Adipocyte (in vitro differentiated cells): ENCODE data around the gene TEPSIN.

Experiments used
- DNase-seq: peaks from one replicate; pipeline ENCODE4 v3.0.0-alpha.2; 2015; ENCODE audit warnings: low read depth
- H3K27me3 ChIP-seq: replicated peaks from 2 replicates; pipeline ENCODE4 v1.7.0; 2013; ENCODE audit warnings: mild to moderate bottlenecking, low read length, moderate library complexity; ENCODE audit not compliant: control insufficient read depth, insufficient read depth
- H3K36me3 ChIP-seq: 2 replicates; pipeline ENCODE4 v1.7.0; 2013; ENCODE audit warnings: low read length, mild to moderate bottlenecking, moderate library complexity; ENCODE audit not compliant: control insufficient read depth, insufficient read depth, severe bottlenecking
- H3K4me1 ChIP-seq: 2 replicates; pipeline ENCODE4 v1.7.0; 2013; ENCODE audit warnings: mild to moderate bottlenecking, low read length, moderate library complexity; ENCODE audit not compliant: control insufficient read depth, insufficient read depth
- H3K4me3 ChIP-seq: 2 replicates; pipeline ENCODE4 v1.7.0; 2013; ENCODE audit warnings: mild to moderate bottlenecking, low read length, moderate library complexity
- H3K9ac ChIP-seq: 2 replicates; pipeline ENCODE4 v1.7.0; 2013; ENCODE audit warnings: mild to moderate bottlenecking, low read length, moderate library complexity
- H3K9me3 ChIP-seq: 2 replicates; pipeline ENCODE4 v1.7.0; 2013; ENCODE audit warnings: mild to moderate bottlenecking, low read length, moderate library complexity; ENCODE audit not compliant: control insufficient read depth

The TEPSIN gene

DNA sequence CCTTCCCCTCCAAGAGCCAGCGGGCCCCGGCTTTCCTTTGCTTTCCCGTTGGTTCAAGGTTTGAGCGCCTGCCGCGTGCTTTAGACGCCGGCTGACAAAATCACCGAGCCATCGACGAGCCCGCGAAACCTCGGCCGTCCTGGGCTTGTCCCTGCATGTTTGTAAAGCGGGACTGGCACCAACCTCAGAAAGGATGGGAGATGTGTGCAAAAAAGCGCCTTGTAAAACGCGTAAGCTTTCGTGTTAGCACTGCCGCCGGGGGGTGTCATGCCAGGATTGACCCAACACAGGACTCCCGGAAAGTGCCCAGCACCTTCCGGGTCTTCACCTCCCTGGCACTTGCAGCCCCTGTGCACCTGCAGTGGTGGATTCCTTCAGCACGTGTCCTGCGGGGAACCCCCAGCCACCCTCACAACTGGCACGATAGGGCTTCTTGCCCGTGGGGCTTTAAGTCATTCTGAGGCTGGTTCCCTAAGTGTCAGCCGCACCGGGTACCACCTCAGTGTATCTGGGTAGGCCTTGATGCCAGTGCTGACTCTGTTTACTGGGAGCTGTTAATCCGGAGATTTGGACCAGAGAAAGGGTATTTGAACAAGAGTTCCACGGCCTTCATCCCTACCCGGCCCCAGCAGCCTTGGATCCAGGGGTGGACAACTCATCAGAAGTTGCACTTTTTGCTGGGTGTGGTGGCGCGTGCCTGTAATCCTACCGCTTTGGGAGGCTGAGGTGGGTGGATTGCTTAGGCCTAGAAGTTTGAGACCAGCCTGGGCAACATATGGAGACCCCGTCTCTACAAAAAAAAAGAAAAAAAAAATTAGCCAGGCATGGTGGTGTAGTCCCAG lies 1.1 kb upstream of the TEPSIN start:
- H3K4me3 ChIP-seq: peak overlapping the region; percentile 99
- H3K27me3 ChIP-seq: no peaks in the 10 kb centered on the region
- no peaks in the 10 kb centered on the region for H3K9me3 ChIP-seq
- no peaks in the 10 kb centered on the region for H3K36me3 ChIP-seq
- H3K9ac ChIP-seq: peak overlapping the region; percentile 95
- H3K4me1 ChIP-seq: peaks cover 27% of the 10 kb centered on the region
- peak; percentile 37 for DNase-seq

DNA sequence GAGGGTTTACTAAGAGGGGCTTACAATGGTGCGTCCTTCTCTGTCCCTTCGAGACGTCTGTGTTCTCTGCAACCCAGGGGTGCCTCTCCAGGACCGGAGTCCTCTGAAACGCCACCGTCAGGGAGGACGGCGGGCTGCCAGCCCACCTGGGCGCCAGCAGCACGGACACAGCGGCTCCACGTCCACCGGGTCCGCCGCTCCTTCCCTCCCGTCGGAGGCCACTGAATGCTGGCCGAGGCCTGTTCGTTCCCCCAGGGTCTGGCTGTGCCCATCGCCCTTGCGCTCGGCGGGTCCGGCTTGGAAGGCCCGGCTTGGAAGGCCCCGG lies 403 bp downstream of the TEPSIN start:
- Histone ChIP-seq H3K9ac (peak overlapping the region; percentile 92), H3K36me3 (no peaks in the 10 kb centered on the region), H3K4me1 (peaks cover 23% of the 10 kb centered on the region), H3K9me3 (no peaks in the 10 kb centered on the region), H3K4me3 (peak overlapping the region; percentile 99), H3K27me3 (no peaks in the 10 kb centered on the region)
- DNase-seq: no peak

DNA sequence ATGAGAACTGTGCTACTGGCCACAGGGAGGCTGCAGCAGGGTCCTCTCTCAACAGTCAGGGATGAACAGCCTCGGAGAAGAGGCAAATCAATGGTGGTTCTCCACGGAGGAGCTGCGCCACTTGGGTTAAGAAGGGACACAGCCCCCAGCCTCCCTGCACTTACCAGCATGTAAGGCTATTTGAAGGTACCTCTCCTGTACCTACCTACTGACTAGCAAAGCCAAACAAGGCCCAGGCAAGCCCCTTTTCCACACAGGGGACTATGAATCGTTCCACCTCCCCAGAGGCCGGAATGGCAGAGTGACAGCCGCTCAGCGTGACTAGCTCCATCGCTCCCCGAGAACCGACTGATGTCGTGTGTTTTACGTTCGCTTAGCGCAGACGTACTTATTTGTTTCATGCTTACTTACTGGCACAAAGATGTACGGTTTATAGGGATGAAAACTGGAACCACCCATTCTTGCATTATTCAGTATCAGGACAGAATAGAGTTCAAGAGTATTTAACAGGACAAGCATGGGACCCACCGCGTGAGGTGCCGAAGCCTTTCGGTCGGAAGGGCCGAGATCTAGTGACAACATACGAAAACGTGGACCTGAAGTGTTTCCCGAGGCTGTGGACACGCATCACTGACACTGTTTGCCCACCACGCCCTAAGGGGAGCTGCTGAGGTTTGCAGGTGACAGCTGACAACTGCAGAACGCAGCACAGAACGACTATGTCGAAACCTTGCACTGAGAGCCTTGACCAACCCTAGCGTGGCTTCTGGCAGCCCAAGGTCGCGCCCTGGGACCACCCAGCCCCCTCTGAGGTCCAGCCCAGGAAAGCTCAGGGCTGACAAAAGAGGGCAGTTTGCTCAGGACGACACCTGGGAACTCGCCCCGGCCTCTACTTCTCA lies 1.0 kb downstream of the TEPSIN start:
- Histone ChIP-seq H3K4me3 (peak overlapping the region; percentile 99), H3K27me3 (no peaks in the 10 kb centered on the region), H3K36me3 (peaks cover 6% of the 10 kb centered on the region), H3K9me3 (no peaks in the 10 kb centered on the region), H3K9ac (peak overlapping the region; percentile 92), H3K4me1 (peaks cover 23% of the 10 kb centered on the region)
- peak; percentile 17 for DNase-seq

DNA sequence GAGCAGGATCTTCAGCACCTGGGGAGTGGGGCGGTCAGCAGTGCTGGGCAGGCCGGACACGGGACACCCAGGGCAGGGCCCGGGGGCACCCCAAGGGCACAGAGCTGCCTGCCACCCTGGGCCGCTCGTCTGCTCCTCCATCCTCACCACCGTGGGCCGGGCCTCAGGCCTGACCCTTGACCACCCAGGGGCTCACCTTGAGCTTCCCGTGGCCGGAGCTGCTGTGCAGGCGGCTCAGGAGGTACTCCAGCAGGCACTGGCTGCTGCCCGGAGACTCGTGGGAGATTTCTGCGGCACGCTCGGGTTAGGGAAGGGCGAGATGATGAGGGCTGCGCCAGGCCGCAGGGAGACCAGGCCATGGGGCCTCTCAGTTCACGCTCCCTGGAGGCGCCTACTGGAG lies 2.1 kb downstream of the TEPSIN start:
- DNase-seq: no peak
- H3K9ac ChIP-seq: no peak overlapping the region
- no peak overlapping the region for H3K4me3 ChIP-seq
- H3K9me3 ChIP-seq: no peaks in the 10 kb centered on the region
- no peaks in the 10 kb centered on the region for H3K27me3 ChIP-seq
- H3K36me3 ChIP-seq: peaks cover 16% of the 10 kb centered on the region
- H3K4me1 ChIP-seq: peaks cover 23% of the 10 kb centered on the region

GRCh38 chr17:81235822-81236740 lies 2.8 kb downstream of the TEPSIN start:
- H3K4me1 ChIP-seq: peaks cover 23% of the 10 kb centered on the region
- H3K9me3 ChIP-seq: no peaks in the 10 kb centered on the region
- H3K27me3 ChIP-seq: no peaks in the 10 kb centered on the region
- H3K36me3 ChIP-seq: peaks cover 24% of the 10 kb centered on the region
- no peak overlapping the region for H3K4me3 ChIP-seq
- H3K9ac ChIP-seq: no peak overlapping the region
- DNase-seq: no peak

DNA sequence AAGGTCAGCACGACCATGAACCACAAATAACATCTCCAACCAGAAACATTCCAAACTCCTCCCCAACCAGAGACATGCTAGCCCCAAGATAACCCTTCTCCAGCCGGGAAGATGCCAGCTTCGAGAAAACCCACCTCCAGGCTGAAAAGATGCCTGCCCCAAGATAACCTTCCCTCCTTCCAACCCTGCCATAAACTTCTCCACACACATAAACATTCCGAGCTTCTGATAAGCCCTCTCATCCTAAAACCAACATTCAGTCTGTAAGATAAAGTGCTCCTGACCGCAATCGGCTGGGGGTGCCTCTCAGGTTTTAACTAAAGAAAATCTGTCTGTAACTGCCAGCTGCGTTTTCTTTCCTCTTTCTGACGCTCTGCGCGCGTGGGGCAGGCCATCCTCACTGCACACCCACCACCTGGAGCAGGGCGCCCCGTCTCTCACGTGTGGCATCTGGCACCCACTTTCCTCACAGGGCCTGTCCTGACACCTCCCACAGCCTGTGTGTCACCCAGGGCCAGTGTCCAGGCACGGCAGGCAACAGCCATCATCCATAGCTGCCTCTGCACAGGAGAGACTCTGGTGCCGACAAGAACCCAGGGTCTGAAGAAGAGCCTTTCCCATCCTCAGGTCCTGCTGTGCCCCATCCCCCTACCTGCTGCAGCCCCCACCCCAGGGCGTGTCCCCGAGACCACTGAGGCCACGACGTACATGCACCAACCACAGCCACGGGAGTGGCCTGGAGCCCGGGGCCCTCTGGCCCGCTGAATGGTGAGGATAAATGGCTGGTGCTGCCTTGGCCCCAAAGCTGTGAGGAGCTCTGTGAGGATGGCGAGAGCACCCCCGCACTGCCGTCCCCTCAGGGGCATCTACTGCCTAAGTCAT lies 3.7 kb downstream of the TEPSIN start:
- H3K36me3 ChIP-seq: peaks cover 31% of the 10 kb centered on the region
- DNase-seq: no peak

DNA sequence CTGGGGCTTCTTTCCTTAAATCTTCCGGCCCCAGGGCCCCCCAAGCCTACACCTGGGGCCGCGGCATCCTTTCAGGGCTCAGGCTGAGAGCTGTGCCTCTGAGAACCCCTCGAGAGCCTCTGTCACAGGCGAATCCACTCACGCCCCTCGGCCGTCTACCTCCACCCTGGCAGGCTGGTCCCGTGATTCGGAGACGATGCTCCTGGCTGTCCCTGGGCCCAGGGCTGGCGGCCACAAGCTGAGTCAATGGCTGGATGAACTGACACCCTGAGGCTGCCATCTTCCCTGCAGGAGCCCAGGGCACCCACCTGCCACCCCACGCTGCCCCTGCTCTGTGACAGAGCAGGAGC lies 4.4 kb downstream of the TEPSIN start:
- Histone ChIP-seq H3K4me1 (peaks cover 13% of the 10 kb centered on the region), H3K27me3 (no peaks in the 10 kb centered on the region), H3K9ac (no peak overlapping the region), H3K4me3 (no peak overlapping the region), H3K9me3 (no peaks in the 10 kb centered on the region), H3K36me3 (peaks cover 35% of the 10 kb centered on the region)
- DNase-seq: no peak

More for the DNA sequence above, 3.7 kb downstream of the TEPSIN start:
- Histone ChIP-seq H3K9ac (no peak overlapping the region), H3K9me3 (no peaks in the 10 kb centered on the region), H3K4me3 (no peak overlapping the region), H3K4me1 (peaks cover 17% of the 10 kb centered on the region), H3K27me3 (no peaks in the 10 kb centered on the region)

GRCh38 chr17:81233811-81234505 lies 4.9 kb downstream of the TEPSIN start:
- Histone ChIP-seq H3K4me3 (no peak overlapping the region), H3K9me3 (no peaks in the 10 kb centered on the region), H3K27me3 (no peaks in the 10 kb centered on the region), H3K36me3 (peaks cover 35% of the 10 kb centered on the region), H3K9ac (no peak overlapping the region), H3K4me1 (peaks cover 13% of the 10 kb centered on the region)
- DNase-seq: no peak

DNA sequence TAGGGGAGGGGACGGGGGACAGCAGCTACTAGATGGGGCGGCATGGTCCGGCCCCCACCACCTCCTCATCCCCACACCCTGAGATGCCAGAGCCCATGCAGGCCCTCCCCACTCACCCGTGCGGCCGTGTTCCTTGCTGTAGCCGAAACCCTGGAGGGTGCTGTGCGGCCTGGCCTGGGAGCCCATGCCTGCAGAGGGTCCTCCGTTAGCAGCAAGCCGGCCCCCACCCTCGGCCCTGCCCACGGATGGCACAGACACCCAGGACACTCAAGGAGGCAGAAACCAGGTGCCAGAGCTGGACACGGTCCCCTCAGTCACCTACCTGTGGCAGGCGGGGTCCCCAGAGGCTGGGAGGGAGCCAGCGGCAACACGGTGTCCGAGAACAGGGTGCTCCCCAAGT lies 5.5 kb downstream of the TEPSIN start:
- H3K36me3 ChIP-seq: peaks cover 38% of the 10 kb centered on the region
- DNase-seq: no peak
- H3K9me3 ChIP-seq: no peaks in the 10 kb centered on the region
- peaks cover 13% of the 10 kb centered on the region for H3K4me1 ChIP-seq
- H3K9ac ChIP-seq: no peak overlapping the region
- no peaks in the 10 kb centered on the region for H3K27me3 ChIP-seq
- H3K4me3 ChIP-seq: no peak overlapping the region
